ENCODE data around the gene CNIH3. TPM values are rescaled to one million over a fixed set of nuclear protein-coding genes. Genes with fewer than 3 reads are reported as not detected.
A peak's percentile ranks its signal among the peaks of the same experiment; 100 is the strongest.

Gene CNIH3
- total and polyA plus RNA-seq, 10 of the 15 experiments (the other 5 are each of a cell fraction or from before 2014, with no cell fraction given), result 0.77 to 5.8 (median 1.8) TPM

DNA sequence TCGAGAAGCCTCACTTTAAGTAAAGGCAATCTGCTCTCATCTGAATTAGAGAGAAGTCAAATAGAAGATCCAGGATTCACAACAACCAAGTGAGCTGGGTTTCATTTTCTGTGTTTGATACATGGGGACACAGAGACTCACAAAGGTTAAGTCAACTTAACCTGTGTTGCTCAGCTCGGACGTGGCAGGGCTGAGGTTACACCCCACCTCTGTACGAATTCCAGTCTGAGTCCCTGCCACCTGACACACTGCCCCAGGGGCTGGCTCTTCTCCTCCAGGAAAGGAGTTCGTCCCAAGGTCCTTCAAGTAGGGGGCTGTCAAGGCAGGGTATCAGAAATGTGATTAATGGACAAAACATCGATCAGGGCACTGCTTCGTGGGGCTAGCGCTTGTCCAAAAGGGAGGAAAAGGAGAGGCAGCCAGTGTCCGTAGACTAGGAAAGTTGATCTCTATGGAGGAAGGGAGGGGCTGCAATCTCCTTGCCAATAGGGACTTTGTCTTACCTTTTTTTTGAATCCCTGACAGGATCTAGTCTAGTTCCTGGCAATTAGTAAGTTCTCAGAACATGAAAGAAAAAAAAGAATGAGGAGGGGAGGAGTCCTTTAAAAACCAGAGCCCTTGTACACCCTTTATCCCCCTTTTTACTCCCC, 116.4 kb downstream of the CNIH3 start (continued):
- TF ChIP-seq ZBTB40 (IDR thresholded peaks at IDR 0.05; ENCODE audit: borderline replicate concordance) (0 out of 2 replicates have a peak, but pooled peaks have one; percentile 12), ZBED1 (IDR thresholded peaks at IDR 0.05; ENCODE audit: borderline replicate concordance) (no peak)
- TF ChIP-seq, protein P1, sequence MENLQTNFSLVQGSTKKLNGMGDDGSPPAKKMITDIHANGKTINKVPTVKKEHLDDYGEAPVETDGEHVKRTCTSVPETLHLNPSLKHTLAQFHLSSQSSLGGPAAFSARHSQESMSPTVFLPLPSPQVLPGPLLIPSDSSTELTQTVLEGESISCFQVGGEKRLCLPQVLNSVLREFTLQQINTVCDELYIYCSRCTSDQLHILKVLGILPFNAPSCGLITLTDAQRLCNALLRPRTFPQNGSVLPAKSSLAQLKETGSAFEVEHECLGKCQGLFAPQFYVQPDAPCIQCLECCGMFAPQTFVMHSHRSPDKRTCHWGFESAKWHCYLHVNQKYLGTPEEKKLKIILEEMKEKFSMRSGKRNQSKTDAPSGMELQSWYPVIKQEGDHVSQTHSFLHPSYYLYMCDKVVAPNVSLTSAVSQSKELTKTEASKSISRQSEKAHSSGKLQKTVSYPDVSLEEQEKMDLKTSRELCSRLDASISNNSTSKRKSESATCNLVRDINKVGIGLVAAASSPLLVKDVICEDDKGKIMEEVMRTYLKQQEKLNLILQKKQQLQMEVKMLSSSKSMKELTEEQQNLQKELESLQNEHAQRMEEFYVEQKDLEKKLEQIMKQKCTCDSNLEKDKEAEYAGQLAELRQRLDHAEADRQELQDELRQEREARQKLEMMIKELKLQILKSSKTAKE (IDR thresholded peaks at IDR 0.05; ENCODE audit: low read depth, poor library complexity, severe bottlenecking), result no peak

All from GM12878 (cell line).